D721Med (cell line): Measurements from ENCODE around the gene WNK1.

Source experiments
- DNase-seq: peaks from one replicate; pipeline ENCODE4 v3.0.0; 2011; ENCODE audit warnings: low spot score; ENCODE audit not compliant: insufficient read length
- FAIRE-seq: peaks from 2 replicates; lab custom pipeline; 2011; peaks lifted over from hg19 to GRCh38; lab: Jason Lieb, UNC
- CTCF ChIP-seq: IDR thresholded peaks from 2 replicates; pipeline ENCODE4 v1.5.1; 2012; ENCODE audit warnings: mild to moderate bottlenecking, control low read depth; ENCODE audit not compliant: insufficient read depth; ENCODE audit errors: missing control alignments

WNK1 gene

GRCh38 chr12:886206-886605 is 133.8 kb downstream of the WNK1 start:
- DNase-seq (no peak), FAIRE-seq (no peak)
- no peak for TF ChIP-seq CTCF

GRCh38 chr12:894226-894625 is 141.8 kb downstream of the WNK1 start:
- FAIRE-seq (no peak), DNase-seq (no peak)
- no peak for TF ChIP-seq CTCF

DNA sequence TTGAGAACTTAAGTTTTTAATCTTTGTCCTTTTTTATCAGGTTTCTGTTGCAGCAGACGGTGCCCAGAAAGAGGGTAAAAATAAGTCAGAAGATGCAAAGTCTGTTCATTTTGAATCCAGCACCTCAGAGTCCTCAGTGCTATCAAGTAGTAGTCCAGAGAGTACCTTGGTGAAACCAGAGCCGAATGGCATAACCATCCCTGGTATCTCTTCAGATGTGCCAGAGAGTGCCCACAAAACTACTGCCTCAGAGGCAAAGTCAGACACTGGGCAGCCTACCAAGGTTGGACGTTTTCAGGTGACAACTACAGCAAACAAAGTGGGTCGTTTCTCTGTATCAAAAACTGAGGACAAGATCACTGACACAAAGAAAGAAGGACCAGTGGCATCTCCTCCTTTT is 143.7 kb downstream of the WNK1 start:
- FAIRE-seq (no peak), DNase-seq (no peak)
- TF ChIP-seq CTCF: no peak

GRCh38 chr12:897386-897785 is 145.0 kb downstream of the WNK1 start:
- FAIRE-seq (no peak), DNase-seq (no peak)
- no peak for TF ChIP-seq CTCF

GRCh38 chr12:902581-902980 is 150.2 kb downstream of the WNK1 start:
- FAIRE-seq: no peak
- TF ChIP-seq CTCF: no peak
- DNase-seq: no peak

- no peak for TF ChIP-seq CTCF
- FAIRE-seq: no peak
- DNase-seq: no peak
Observed at GRCh38 chr12:903055-903454, 150.7 kb downstream of the WNK1 start.

DNA sequence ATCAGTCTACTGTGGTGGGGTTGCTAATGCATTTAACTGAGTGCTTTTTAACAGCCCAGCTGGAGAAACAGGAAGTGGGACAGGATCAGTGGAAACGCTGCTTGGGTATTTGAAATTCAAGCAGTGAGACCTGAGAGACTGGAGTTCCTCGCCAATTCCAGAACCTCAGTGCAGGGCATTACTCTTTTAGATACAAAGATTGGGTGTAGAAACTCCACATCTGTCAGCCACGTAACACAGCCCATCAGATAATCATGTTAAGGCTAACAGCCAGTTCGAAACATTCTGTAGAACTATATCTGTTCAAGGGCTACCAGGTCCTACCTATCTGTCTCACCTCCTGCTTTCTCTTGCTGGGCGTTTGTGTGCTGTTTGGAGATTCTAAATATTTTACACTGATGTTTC is 151.6 kb downstream of the WNK1 start:
- FAIRE-seq: no peak
- DNase-seq: no peak

More for the DNA sequence above, 151.6 kb downstream of the WNK1 start:
- no peak for TF ChIP-seq CTCF
